ENCODE data around the gene GTPBP6. TPM values are rescaled to one million over a fixed set of nuclear protein-coding genes. Genes with fewer than 3 reads are reported as not detected.

GTPBP6 gene
- total RNA-seq, 1 donor from 2014 or later: 68.2 TPM

DNA sequence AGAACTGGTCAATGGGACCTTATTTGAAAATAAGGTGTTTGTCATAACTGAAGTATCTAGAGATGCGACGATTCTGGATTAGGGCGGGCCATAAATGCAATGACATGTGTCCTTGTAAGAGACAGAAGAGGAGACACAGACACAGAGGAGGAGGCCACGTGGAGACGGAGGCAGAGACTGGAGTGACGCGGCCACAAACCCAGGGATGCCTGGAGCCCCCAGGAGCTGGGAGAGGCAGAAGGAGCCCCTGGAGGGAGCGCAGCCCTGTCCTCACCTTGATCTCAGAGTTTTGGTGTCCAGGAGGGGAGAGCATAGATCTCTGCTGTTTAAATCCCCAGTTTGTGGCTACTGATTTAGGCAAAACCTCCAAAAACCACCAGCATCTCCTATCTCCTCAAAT is 5.0 kb downstream of the GTPBP6 start:
- FAIRE-seq (no peak), DNase-seq (ENCODE audit: low read depth) (no peak)
- TF ChIP-seq, protein P1, sequence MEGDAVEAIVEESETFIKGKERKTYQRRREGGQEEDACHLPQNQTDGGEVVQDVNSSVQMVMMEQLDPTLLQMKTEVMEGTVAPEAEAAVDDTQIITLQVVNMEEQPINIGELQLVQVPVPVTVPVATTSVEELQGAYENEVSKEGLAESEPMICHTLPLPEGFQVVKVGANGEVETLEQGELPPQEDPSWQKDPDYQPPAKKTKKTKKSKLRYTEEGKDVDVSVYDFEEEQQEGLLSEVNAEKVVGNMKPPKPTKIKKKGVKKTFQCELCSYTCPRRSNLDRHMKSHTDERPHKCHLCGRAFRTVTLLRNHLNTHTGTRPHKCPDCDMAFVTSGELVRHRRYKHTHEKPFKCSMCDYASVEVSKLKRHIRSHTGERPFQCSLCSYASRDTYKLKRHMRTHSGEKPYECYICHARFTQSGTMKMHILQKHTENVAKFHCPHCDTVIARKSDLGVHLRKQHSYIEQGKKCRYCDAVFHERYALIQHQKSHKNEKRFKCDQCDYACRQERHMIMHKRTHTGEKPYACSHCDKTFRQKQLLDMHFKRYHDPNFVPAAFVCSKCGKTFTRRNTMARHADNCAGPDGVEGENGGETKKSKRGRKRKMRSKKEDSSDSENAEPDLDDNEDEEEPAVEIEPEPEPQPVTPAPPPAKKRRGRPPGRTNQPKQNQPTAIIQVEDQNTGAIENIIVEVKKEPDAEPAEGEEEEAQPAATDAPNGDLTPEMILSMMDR (IDR thresholded peaks at IDR 0.05; ENCODE audit: insufficient read depth, low read length, severe bottlenecking): no peak
- Histone ChIP-seq H3K27me3 (ENCODE audit: control insufficient read depth, insufficient read depth, low read length) (no peaks in the 10 kb centered on the region), H3K36me3 (ENCODE audit: control insufficient read depth, insufficient read depth, low read length) (peaks cover 19% of the 10 kb centered on the region), H3K4me3 (ENCODE audit: low read depth, low read length) (no peak overlapping the region)

DNA sequence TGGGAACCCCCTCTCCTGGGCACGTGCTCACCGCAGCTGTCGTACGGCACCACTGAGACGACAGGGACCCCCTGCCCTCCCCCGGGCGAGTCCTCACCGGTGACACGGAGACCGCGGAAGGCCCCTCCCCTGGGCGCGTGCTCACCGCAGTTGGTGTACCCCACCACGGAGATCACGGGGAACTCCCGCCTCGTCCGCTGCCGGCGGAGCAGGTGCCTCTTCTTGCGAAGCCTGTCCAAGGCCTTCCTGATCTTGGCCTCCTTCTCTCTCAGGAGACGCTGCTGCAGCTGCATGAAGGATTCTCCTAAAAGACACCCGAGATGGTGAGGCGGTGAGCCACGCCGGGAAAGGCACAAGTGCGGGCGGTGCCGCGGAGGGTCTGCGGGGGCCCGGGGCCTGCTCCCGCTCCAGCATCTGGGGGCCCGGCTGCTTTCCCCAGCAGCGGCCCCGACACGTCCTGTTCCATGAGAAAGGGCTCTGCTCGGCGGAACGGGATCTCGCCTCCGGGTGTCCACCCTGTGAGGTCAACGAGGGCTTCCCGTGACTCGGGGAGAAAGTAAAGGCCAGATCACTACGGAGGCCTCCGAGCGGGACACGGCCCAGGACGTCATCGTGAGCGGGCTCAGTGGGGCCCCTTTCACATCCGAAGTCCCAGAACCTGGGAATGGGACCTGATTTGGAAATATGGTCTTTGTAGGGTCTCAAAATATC is 5.8 kb downstream of the GTPBP6 start:
- H3K36me3 ChIP-seq (ENCODE audit: control insufficient read depth, insufficient read depth, low read length): peaks cover 21% of the 10 kb centered on the region
- DNase-seq (ENCODE audit: low read depth) (no peak), FAIRE-seq (no peak)
- H3K27me3 ChIP-seq (ENCODE audit: control insufficient read depth, insufficient read depth, low read length): no peaks in the 10 kb centered on the region
- TF ChIP-seq, protein P1 (IDR thresholded peaks at IDR 0.05; ENCODE audit: insufficient read depth, low read length, severe bottlenecking): no peak
- no peak overlapping the region for H3K4me3 ChIP-seq (ENCODE audit: low read depth, low read length)

DNA sequence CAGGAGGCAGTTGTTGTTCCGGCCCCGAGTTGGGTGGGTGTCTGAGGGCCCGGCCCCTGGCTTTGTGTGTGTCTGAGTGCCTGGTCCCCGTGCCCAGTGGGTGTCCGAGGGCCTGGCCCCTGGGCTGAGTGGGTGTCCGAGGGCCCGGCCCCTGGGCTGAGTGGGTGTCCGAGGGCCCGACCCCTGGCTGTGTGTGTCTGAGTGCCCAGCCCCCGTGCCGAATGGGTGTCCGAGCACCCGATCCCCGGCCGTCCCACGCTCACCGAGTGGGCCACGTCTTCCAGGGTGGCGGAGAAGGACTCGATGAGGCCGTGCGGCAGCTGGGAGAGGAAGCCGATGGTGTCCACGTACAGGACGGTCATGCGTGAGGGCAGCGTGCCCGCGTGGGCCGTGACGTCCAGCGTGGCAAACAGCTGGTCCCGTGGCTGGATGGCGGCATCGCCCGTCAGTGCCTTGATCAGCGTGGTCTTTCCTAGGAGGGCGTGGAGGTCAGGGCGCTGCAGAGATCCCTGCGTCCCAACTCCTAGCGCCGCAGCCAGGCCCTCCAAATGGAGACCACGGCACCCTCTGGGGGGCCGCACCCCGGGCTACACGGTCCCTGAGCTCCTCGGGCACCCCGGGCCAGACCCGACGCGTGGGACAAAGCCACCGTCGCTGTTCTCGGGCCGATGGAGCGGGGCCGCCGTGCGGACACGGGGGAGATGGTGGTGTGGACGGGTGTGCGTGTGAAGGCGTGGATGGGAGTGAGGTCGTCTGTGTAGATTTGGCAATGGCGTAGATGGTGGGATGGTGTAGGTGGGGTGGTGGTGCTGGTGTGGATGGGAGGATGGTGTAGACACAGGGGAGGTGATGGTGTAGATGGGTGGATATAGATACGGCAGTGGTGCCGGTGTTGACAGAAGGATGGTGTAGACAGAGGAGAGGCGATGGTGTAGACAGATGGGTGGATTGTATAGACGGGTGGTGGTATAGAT is 7.2 kb downstream of the GTPBP6 start:
- FAIRE-seq (peak; percentile 95), DNase-seq (ENCODE audit: low read depth) (no peak)
- TF ChIP-seq, protein P1 (IDR thresholded peaks at IDR 0.05; ENCODE audit: insufficient read depth, low read length, severe bottlenecking): no peak
- peaks cover 27% of the 10 kb centered on the region for H3K36me3 ChIP-seq (ENCODE audit: control insufficient read depth, insufficient read depth, low read length)
- H3K27me3 ChIP-seq (ENCODE audit: control insufficient read depth, insufficient read depth, low read length): no peaks in the 10 kb centered on the region
- no peak overlapping the region for H3K4me3 ChIP-seq (ENCODE audit: low read depth, low read length)

DNA sequence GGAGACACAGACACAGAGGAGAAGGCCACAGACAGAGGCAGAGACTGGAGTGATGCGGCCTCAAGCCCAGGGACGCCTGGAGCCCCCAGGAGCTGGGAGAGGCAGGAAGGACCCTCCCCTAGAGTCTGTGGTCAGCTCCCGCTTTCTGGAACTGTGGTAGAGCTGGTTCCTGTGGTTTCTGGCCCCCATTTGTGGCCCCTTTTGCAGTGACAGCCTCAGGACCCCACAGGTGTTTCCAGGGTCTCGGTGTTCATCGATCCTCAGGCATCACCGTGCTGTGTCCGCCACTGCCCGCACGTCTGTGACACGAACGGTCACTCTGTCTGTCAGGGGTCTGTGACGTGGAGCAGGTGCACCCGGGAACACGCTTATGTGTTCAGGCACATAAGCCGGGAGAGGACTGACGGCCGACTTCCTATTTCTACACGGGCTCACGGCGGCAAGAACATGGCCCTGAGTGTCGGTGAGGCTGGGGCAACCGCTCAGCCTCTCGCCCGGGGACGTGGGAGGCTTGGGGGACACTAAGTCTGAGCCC is 7.9 kb downstream of the GTPBP6 start:
- TF ChIP-seq, protein P1 (IDR thresholded peaks at IDR 0.05; ENCODE audit: insufficient read depth, low read length, severe bottlenecking): no peak
- DNase-seq (ENCODE audit: low read depth) (no peak), FAIRE-seq (no peak)
- Histone ChIP-seq H3K36me3 (ENCODE audit: control insufficient read depth, insufficient read depth, low read length) (peaks cover 29% of the 10 kb centered on the region), H3K27me3 (ENCODE audit: control insufficient read depth, insufficient read depth, low read length) (no peaks in the 10 kb centered on the region), H3K4me3 (ENCODE audit: low read depth, low read length) (no peak overlapping the region)

DNA sequence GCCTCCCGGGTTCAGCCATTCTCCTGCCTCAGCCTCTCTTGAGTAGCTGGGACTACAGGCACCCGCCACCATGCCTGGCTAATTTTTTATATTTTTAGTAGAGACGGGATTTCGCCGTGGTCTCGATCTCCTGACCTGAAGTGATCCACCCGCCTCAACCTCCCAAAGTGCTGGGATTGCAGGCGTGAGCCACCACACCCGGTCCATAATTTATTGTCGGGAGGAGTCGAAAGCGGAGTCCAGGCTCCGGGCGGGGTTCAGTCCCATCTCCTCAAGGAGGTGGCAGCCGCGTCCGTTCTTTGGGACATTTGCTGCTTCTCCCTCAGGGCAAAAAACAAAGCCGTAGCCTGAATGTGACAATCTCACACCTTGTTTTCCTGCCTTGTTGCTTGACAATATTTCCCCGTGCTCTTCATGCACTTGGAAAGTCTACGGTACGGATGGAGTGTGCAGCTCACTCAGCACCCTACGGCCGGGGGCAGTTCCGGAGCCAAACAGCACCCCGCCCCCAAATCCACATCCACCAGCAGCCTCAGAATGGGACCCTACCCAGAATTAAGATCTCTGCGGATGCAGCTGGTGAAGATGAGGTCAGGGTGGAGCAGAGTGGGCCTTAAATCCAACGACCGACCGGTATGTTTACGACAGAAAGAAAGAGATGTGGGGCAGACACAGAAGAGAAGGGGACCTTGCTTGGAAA is 9.6 kb downstream of the GTPBP6 start:
- no peaks in the 10 kb centered on the region for H3K27me3 ChIP-seq (ENCODE audit: control insufficient read depth, insufficient read depth, low read length)
- FAIRE-seq (no peak), DNase-seq (ENCODE audit: low read depth) (no peak)
- TF ChIP-seq, protein P1 (IDR thresholded peaks at IDR 0.05; ENCODE audit: insufficient read depth, low read length, severe bottlenecking): no peak
- peaks cover 27% of the 10 kb centered on the region for H3K36me3 ChIP-seq (ENCODE audit: control insufficient read depth, insufficient read depth, low read length)
- H3K4me3 ChIP-seq (ENCODE audit: low read depth, low read length): no peak overlapping the region
